Activated CD8-positive, alpha-beta memory T cell treated with anti-CD3 and anti-CD28 coated beads, Interleukin-2, amount 50 U/mL, for 1 hour (primary cell): ENCODE measurements around the gene PARD6B.
"Not testable (repeated sequence)": the region's sequence is repeated elsewhere in the genome, so short reads cannot be mapped to it uniquely, and the experiment has no call there.

Experiments used
- DNase-seq: peaks from one replicate; pipeline ENCODE4 v3.0.0-alpha.2; 2020; ENCODE audit errors: extremely low read depth

Gene PARD6B

GRCh38 chr20:50774515-50774914, 43.1 kb downstream of the PARD6B start:
- DNase-seq: no peak

GRCh38 chr20:50776122-50776817, 44.9 kb downstream of the PARD6B start:
- DNase-seq: no peak

GRCh38 chr20:50777373-50777772, 46.0 kb downstream of the PARD6B start:
- no peak for DNase-seq

DNA sequence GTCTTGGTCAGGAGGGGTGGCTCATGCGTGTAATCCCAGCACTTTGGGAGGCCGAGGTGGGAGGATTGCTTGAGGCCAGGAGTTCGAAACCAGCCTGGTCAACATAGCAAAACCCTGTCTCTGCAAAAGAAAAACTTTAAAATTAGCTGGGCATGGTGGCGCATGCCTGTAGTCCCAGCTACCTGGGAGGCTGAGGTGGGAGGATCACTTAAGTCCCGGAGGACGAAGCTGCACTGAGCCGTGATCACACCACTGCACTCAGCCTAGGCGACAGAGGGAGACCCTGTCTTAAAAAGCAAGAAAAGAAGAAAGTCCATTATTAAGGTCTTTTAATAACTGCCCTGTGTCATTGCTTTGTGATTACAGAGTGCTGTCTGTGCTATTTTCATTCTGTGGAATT, 47.6 kb downstream of the PARD6B start:
- DNase-seq: not testable (repeated sequence)

- no peak for DNase-seq
Observed at GRCh38 chr20:50783390-50783789, 52.0 kb downstream of the PARD6B start.

DNA sequence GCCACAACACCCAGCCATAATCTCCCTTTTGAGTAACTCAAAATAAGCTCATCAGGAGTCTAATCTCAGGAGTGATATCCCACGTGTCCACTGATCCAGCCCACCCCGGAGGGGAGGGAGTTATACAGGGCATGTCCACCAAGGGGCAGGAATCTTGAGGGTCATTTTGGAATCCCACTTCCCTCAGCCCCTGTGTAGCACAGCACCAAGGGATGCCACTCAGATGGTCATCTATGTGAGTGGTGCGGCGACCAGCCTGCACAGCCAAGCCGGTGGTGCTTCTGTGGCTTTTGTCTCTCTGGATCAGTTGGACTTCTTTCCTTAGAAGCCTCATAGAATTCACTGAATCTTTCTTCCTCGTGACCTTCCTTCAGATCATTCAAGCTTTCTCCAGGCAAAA, 52.5 kb downstream of the PARD6B start:
- no peak for DNase-seq

- no peak for DNase-seq
Observed at GRCh38 chr20:50784464-50784863, 53.1 kb downstream of the PARD6B start.

GRCh38 chr20:50786703-50787102, 55.3 kb downstream of the PARD6B start:
- DNase-seq: no peak

DNA sequence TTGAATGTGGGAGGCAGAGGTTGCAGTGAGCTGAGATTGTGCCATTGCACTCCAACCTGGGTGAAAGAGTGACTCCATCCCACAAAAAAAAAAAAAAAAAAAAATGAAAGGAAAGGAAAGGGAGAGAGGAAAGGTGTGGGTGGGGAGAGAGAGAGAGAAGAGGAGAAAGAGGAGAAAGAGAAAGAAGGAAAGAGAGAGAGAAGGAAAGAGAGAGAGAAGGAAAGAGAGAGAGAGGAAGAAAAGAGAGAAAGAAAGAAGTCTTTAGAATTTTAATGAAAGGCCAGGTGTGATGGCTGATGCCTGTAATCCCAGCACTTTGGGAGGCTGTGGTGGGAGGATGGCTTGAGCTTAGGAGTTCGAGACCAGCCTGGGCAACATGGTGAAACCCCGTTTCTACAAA, 55.8 kb downstream of the PARD6B start:
- no peak for DNase-seq

DNA sequence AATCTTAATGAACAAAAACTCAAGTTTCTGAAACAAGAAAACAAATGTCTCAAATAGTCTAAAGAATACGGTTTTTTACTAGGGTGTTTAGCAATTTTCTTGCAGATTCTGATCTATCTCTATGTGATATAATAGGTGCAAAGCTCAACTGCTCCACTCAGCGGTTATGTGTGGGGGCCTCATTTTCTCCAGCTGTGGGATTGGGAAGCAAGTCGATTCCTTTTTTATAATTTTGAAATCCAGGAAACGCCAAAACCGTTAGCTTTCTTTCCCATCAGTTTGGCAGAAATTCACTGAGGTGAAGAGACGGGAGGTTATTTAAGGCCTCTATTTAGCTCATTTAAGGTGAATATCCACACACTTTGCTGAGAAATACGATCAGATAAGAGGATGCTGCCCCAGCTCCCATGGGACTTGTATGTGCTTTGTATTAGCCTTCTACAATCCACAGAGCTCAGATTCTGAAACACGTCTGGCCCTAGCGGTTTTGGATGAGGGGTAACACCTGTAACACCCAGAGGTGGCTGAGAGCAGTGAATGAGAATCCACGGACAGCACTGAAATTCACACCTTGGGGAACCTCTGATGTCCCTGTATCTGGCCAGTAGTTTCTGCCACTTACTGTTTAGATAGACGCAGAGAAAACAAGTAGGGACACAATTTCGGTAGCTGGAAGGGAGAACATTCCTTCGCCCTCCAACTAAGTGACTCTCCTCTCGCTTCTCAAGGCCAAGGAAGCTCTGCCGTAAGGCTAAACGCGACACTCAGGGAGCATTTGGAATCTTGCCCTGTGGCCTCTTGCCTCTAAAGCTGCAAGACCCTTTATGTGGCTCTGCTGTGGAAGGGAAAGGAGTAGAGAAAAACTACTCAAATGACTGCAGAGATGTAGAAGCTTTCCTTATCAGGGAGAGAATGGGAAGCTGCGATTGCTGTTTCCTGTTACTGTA, 56.9 kb downstream of the PARD6B start:
- DNase-seq: no peak

DNA sequence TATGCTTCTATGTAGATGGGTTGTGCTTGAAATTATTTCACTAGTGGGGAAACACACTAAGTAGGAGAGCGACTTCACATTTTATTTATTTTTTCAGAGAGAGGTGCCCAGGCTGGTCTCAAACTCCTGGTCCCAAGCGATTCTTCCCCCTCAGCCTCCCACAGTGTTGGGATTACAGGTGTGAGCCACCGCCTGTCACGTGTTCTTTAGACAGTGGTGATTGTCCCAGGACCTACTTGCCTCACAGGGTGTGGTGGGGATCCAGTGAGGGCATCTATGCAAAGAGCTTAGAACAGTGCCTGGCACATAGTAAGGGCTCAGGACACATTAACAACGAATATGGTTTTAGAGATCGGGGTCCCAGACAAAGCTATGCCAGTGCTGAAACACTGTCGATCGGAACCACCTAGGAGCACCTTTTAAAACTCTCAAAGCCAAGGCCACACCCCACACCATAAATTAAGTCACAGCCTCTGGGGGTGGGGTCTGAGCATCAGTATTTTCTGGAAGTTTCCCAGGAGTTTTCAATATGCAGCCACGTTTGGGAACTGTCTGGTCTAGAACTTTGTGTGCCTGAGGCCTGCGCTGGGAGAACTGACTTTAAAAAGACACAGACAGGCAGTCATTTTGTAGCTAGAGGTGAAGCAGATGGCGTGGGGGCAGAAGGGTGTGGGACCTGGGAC, 58.7 kb downstream of the PARD6B start:
- DNase-seq: no peak

- DNase-seq: no peak
Observed at GRCh38 chr20:50790651-50791277, 59.4 kb downstream of the PARD6B start.

- no peak for DNase-seq
Observed at GRCh38 chr20:50792708-50793574, 61.6 kb downstream of the PARD6B start.

DNA sequence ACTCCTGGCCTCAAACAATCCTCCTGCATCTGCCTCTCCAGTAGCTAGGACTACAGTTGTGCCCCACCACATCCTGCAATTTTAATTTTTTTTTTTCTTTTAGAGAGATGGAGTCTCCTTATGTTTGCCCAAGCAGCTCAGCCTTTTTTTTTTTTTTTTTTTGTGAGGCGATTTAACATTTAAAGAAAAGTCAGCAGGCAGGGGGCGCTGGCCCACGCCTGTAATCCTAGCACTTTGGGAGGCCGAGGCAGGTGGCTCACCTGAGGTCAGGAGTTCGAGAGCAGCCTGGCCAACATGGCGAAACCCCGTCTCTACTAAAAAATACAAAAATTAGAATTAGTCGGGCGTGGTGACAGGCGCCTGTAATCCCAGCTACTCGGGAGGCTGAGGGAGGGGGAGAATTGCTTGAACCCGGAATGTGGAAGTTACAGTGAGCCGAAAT, 62.2 kb downstream of the PARD6B start:
- not testable (repeated sequence) for DNase-seq

DNA sequence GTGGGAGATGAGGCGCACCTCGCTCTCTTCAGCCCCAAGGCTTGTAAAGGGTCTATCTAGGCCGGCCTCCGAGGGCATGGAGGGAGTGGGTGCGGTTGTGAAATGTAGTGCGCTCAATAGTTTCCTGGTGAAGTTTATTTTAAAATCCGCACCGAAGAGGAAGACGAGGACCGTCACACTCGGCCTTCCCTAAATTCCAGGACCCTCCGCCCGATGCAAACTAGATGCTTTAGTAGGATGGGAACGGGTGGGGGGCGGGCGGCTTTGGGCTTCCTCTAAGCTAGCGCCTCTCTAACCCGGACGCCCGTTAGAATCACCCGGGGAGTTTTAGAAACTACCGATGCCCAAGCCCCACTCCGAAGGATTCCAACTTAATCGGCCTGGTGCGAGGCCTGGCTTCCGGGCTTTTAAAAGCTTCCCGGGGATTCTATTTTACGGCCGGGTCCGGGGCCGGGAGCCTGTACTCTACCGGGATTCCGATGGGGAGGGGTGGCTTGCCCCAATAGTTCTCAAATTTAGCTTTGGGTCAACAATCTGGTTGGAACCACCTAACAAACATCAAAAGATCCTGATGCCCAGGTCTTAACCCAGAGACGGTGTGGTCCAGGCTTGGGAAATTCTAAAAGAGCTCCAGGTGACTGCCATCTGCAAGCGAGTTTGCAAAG, 62.9 kb downstream of the PARD6B start:
- no peak for DNase-seq

- no peak for DNase-seq
Observed at GRCh38 chr20:50794846-50795634, 63.7 kb downstream of the PARD6B start, which contains the start of gene BCAS4. TSS of gene BCAS4 (plus strand) at chr20:50795061. CDS start at chr20:50795084, 23 bp downstream.

- no peak for DNase-seq
Observed at GRCh38 chr20:50797142-50797541, 65.8 kb downstream of the PARD6B start.

- DNase-seq: no peak
Observed at GRCh38 chr20:50798650-50799049, 67.3 kb downstream of the PARD6B start.

- no peak for DNase-seq
Observed at GRCh38 chr20:50799176-50799889, 68.0 kb downstream of the PARD6B start.
